HG02840 (cell line): Measurements from ENCODE around the gene GOT1.

ENCODE experiments used
- ATAC-seq: cut with Tn5 transposase; IDR thresholded peaks from one replicate; pipeline ENCODE4 v1.9.1; 2021; ENCODE audit warnings: mild to moderate bottlenecking, moderate library complexity, moderate number of reproducible peaks; ENCODE audit not compliant: unreplicated experiment, low FRiP score

Gene GOT1

GRCh38 chr10:99366666-99367065 lies 63.8 kb downstream of the GOT1 start:
- ATAC-seq = no peak

DNA sequence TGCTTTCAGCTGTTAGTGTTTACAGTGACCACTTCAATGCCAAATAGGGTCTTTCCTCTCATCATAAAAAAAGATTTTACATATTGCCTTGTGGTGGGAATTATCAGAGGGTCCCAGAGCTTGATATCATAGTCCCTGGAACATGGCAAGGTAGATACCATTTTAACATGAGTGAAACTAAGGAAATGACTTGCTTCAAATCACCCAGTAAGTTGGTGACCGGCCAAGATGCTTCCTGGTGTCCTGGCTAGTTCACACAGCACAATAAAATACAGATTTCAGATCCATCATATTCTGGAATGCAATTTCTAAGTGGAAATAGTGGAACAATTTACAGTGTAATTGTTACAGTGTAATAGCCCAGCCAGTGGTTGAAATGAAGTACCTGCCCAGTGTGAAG lies 64.7 kb downstream of the GOT1 start:
- no peak for ATAC-seq

- no peak for ATAC-seq
These were observed 65.1 kb downstream of the GOT1 start for GRCh38 chr10:99365311-99365710.

DNA sequence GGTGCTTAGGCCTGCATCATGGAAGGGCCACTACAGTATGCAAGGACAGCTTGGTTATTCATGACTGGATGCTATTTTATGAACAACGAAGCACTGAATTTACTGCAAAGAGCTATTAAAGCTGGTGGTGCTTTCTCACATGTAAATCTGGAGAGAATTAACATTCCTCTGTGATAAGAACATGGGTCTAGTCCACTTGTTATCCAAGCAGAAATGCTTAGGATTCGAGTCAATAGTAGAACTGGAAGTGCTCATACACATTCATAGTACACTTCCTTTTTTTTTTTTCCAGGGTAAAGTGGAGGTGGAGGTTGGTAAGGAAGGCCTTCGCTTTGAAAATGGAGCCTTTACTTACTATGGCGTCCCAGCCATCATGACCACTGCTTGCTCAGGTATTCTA lies 66.3 kb downstream of the GOT1 start:
- no peak for ATAC-seq

DNA sequence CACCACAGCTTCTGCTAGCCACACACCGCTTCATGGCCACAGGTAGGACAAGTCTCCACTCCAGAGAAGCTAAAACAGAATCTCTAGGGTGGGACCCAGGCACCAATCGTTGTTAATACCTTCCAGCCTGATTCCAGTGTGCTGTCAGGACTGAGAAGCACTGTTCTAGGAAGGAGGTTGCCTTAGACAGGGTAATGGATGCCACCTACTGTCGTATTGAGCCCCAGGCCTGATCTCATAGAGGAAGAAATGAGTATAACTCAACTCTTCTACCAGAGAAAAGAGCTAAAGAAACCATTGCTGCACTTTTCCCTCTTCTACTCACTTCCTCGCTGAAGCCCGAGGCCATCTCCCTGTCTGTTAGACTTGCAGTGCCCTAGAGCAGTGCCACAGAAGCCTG lies 69.5 kb downstream of the GOT1 start:
- ATAC-seq = no peak

DNA sequence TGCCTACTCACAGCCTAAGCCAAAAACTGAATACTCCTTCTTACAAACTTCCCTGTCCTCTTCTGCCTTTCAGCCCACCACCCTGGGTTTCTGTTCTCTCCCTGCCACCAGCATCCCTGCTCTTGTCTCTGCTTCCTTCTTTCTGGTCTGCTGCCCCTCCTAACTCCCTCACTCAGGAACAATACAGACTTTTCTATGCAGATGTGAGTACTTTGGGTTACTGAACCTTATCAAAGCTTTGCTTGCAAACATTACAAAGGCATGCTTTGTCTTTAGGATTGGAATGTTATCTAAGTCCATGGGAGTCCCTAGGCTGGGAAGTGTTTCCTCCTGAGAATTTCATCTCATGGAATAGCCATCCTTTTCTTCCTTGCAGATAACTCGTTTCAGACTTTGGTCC lies 72.3 kb downstream of the GOT1 start:
- no peak for ATAC-seq

DNA sequence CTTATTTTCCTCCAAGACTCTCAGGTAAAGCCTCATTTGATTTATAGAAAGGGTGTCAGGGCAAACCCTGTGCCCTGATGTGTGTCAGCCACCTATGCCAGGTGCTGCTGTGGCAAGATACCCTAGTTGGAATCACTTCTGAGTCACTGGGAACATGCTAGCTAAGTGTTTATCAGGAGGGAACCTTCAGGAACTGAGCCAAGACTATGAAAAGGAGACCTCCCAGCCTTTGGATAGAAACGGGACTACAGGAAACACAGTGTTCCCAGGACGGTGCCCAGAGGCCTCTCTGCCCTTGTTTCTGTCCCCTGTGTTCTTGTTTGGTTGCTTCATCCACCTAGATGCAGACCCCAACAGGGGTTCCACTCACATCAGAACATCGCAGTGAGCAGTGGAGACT lies 72.7 kb downstream of the GOT1 start:
- ATAC-seq = no peak

DNA sequence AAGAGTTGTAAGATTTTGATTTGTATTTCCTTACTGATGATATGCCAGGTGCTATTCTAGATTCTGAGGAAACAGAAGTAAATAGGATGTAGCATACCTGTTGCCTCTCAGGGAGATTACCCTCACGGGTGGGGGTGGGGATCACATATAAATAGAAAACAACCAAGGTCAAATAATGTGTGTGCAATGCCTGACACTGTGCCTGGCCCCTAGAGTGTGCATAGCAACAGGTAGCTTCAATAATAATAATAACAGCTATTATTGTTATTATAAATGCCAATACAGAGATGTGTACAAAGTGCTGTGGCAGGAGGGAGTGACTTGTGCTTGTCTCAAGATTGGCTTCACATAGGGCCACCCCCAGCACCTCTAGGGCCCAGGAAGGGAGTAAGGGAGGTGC lies 77.2 kb downstream of the GOT1 start:
- no peak for ATAC-seq

DNA sequence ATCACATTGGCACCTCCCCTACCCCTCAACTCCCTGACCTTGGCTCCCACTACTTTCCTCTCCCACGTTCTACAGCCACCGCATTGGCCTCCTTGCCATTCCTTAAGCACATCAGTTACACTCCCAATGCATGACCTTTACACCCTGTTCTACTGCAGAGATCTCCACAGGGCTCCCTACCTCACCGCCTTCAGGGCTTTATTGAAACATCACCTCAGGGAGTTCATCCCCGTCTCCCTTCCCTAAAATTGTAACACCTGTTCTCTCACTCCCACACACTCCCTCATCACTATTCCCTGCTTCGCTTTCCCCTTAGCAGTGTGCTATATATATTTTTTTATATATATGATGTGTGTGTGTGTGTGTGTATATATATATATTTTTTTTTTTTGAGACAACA lies 82.8 kb downstream of the GOT1 start:
- no peak for ATAC-seq
